Measurements from ENCODE around the gene ASPN. TPM values are rescaled to one million over a fixed set of nuclear protein-coding genes. Genes with fewer than 3 reads are reported as not detected.

Gene ASPN
- total RNA-seq, 3 donors from 2014 or later (not counting 1 experiment from before 2014, with no cell fraction given): not detected

- H3K27me3 Mint-ChIP-seq (ENCODE audit: low read depth in 2 of 2): no peaks in the 10 kb centered on the region
Observed at GRCh38 chr9:92503156-92503555, 20.9 kb upstream of the ASPN start.

GRCh38 chr9:92501671-92502393, 19.5 kb upstream of the ASPN start:
- H3K4me3 ChIP-seq (ENCODE audit: low read length): no peak overlapping the region
- intact Hi-C loops (cut with micrococcal nuclease): no loop called here
- no peak for TF ChIP-seq CTCF (IDR thresholded peaks at IDR 0.05)
- no peaks in the 10 kb centered on the region for H3K27me3 ChIP-seq (ENCODE audit: control insufficient read depth, insufficient read depth, low read length)
- DNase-seq (peak in 1 of 2 donors; percentile 13), ATAC-seq (no peak)
- H3K9me3 Mint-ChIP-seq: no peaks in the 10 kb centered on the region
- H3K4me3 Mint-ChIP-seq: no peak overlapping the region
- no peaks in the 10 kb centered on the region for H3K27me3 Mint-ChIP-seq (ENCODE audit: low read depth in 2 of 2)
- H3K4me1 Mint-ChIP-seq: no peaks in the 10 kb centered on the region
- no peaks in the 10 kb centered on the region for H3K36me3 Mint-ChIP-seq
- H3K4me1 ChIP-seq (ENCODE audit: control insufficient read depth, insufficient read depth, low read length): no peaks in the 10 kb centered on the region
- H3K27ac ChIP-seq (ENCODE audit: low read length): no peak overlapping the region
- H3K27ac Mint-ChIP-seq: no peak overlapping the region
- H3K9me3 ChIP-seq (ENCODE audit: control insufficient read depth, insufficient read depth, low read length): no peaks in the 10 kb centered on the region
- H3K36me3 ChIP-seq (ENCODE audit: control insufficient read depth, insufficient read depth, low read length): no peaks in the 10 kb centered on the region
- 78% methylated on average over 3 of the region's 5 CpGs for WGBS (ENCODE audit: insufficient coverage)

More at GRCh38 chr9:92503156-92503555, 20.9 kb upstream of the ASPN start:
- DNase-seq: no peak
- Histone ChIP-seq H3K4me3 (ENCODE audit: low read length) (no peak overlapping the region), H3K36me3 (ENCODE audit: control insufficient read depth, insufficient read depth, low read length) (no peaks in the 10 kb centered on the region), H3K9me3 (ENCODE audit: control insufficient read depth, insufficient read depth, low read length) (no peaks in the 10 kb centered on the region), H3K27ac (ENCODE audit: low read length) (no peak overlapping the region), H3K4me1 (ENCODE audit: control insufficient read depth, insufficient read depth, low read length) (no peaks in the 10 kb centered on the region), H3K27me3 (ENCODE audit: control insufficient read depth, insufficient read depth, low read length) (no peaks in the 10 kb centered on the region)
- intact Hi-C loops (cut with micrococcal nuclease): no loop called here
- 85% methylated on average over 2 of the region's 2 CpGs for WGBS (ENCODE audit: insufficient coverage)
- H3K4me3 Mint-ChIP-seq: no peak overlapping the region
- H3K36me3 Mint-ChIP-seq: no peaks in the 10 kb centered on the region
- ATAC-seq: no peak
- no peak overlapping the region for H3K27ac Mint-ChIP-seq
- no peaks in the 10 kb centered on the region for H3K9me3 Mint-ChIP-seq
- H3K4me1 Mint-ChIP-seq: no peaks in the 10 kb centered on the region
- TF ChIP-seq CTCF (IDR thresholded peaks at IDR 0.05): no peak

GRCh38 chr9:92500725-92501124, 18.4 kb upstream of the ASPN start:
- Mint-ChIP-seq H3K27me3 (ENCODE audit: low read depth in 2 of 2) (no peaks in the 10 kb centered on the region), H3K4me1 (no peaks in the 10 kb centered on the region), H3K9me3 (no peaks in the 10 kb centered on the region), H3K27ac (no peak overlapping the region), H3K4me3 (no peak overlapping the region), H3K36me3 (no peaks in the 10 kb centered on the region)
- Histone ChIP-seq H3K27ac (ENCODE audit: low read length) (no peak overlapping the region), H3K4me1 (ENCODE audit: control insufficient read depth, insufficient read depth, low read length) (no peaks in the 10 kb centered on the region), H3K36me3 (ENCODE audit: control insufficient read depth, insufficient read depth, low read length) (no peaks in the 10 kb centered on the region), H3K4me3 (ENCODE audit: low read length) (no peak overlapping the region), H3K27me3 (ENCODE audit: control insufficient read depth, insufficient read depth, low read length) (no peaks in the 10 kb centered on the region), H3K9me3 (ENCODE audit: control insufficient read depth, insufficient read depth, low read length) (no peaks in the 10 kb centered on the region)
- 97% methylated on average over 5 of the region's 5 CpGs for WGBS (ENCODE audit: insufficient coverage)
- intact Hi-C loops (cut with micrococcal nuclease): no loop called here
- TF ChIP-seq CTCF (IDR thresholded peaks at IDR 0.05): no peak
- ATAC-seq (no peak), DNase-seq (no peak)

GRCh38 chr9:92499701-92500100, 17.4 kb upstream of the ASPN start:
- no peaks in the 10 kb centered on the region for H3K27me3 Mint-ChIP-seq (ENCODE audit: low read depth in 2 of 2)
- Histone ChIP-seq H3K27ac (ENCODE audit: low read length) (no peak overlapping the region), H3K9me3 (ENCODE audit: control insufficient read depth, insufficient read depth, low read length) (no peaks in the 10 kb centered on the region), H3K27me3 (ENCODE audit: control insufficient read depth, insufficient read depth, low read length) (no peaks in the 10 kb centered on the region), H3K4me1 (ENCODE audit: control insufficient read depth, insufficient read depth, low read length) (no peaks in the 10 kb centered on the region), H3K4me3 (ENCODE audit: low read length) (no peak overlapping the region), H3K36me3 (ENCODE audit: control insufficient read depth, insufficient read depth, low read length) (no peaks in the 10 kb centered on the region)
- H3K9me3 Mint-ChIP-seq: no peaks in the 10 kb centered on the region
- intact Hi-C loops (cut with micrococcal nuclease): no loop called here
- no peak overlapping the region for H3K4me3 Mint-ChIP-seq
- TF ChIP-seq CTCF (IDR thresholded peaks at IDR 0.05): no peak
- DNase-seq: no peak
- ATAC-seq: no peak
- H3K27ac Mint-ChIP-seq: no peak overlapping the region
- no CpG with 5 or more reads among the region's 2 CpGs for WGBS (ENCODE audit: insufficient coverage)
- H3K36me3 Mint-ChIP-seq: no peaks in the 10 kb centered on the region
- H3K4me1 Mint-ChIP-seq: no peaks in the 10 kb centered on the region

Measured in natural killer cell (primary cell).